Fibroblast of lung (primary cell): Measurements from ENCODE around the gene NR5A1.

Source experiments
- EZH2 ChIP-seq: IDR thresholded peaks from 2 replicates; pipeline ENCODE4 v1.5.1; 2012; ENCODE audit warnings: low read length, control low read depth, mild to moderate bottlenecking; ENCODE audit errors: missing control alignments
- TF ChIP-seq, protein P1 (sequence below), 2 donors: IDR thresholded peaks in 1 of 2; conservative IDR thresholded peaks in 1 of 2; 1 replicate in 1 of 2; 2 replicates in 1 of 2; pipeline ENCODE4 v1.5.1; 2011 to 2012; ENCODE audit warnings: low read length in 2 of 2, control low read depth in 1 of 2, inconsistent platforms in 1 of 2, low read depth in 1 of 2, mild to moderate bottlenecking in 1 of 2

DNA sequence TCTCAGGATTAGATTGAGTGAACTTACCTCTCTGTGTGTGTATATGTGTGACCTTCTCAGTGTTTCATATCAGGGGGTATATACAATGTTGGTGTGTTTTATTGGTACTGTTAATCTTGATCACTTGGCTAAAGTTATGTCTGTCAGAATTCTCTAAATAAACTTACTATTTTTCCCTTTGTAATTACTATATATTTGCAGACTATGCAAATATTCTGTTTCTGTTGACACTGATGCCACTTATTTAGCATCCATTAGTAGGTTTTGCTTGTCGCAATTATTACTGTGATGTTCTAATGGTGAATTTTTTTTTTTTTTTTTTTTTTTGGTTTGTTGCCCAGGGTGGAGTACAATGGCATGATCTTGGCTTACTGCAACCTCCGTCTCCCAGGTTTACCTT is 42.9 kb upstream of the NR5A1 start:
- TF ChIP-seq, protein P1, sequence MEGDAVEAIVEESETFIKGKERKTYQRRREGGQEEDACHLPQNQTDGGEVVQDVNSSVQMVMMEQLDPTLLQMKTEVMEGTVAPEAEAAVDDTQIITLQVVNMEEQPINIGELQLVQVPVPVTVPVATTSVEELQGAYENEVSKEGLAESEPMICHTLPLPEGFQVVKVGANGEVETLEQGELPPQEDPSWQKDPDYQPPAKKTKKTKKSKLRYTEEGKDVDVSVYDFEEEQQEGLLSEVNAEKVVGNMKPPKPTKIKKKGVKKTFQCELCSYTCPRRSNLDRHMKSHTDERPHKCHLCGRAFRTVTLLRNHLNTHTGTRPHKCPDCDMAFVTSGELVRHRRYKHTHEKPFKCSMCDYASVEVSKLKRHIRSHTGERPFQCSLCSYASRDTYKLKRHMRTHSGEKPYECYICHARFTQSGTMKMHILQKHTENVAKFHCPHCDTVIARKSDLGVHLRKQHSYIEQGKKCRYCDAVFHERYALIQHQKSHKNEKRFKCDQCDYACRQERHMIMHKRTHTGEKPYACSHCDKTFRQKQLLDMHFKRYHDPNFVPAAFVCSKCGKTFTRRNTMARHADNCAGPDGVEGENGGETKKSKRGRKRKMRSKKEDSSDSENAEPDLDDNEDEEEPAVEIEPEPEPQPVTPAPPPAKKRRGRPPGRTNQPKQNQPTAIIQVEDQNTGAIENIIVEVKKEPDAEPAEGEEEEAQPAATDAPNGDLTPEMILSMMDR (conservative IDR thresholded peaks at IDR 0.05 in 1 of 2, IDR thresholded peaks at IDR 0.05 in 1 of 2; ENCODE audit: low read depth in 1 of 2, low read length in 2 of 2) = no peak
- no peak for TF ChIP-seq EZH2
